Upper lobe of left lung (tissue), 6 donors: Measurements from ENCODE around the gene EXOC3. TPM values are rescaled to one million over a fixed set of nuclear protein-coding genes. Genes with fewer than 3 reads are reported as not detected.

Experiments used
- ATAC-seq, 2 donors: fragments of 200-7000 bp; cut with Tn5 transposase; one replicate each; pipeline ENCODE4 v1.9.1; 2022; ENCODE audit warnings: mild to moderate bottlenecking in 2 of 2, moderate library complexity in 2 of 2; ENCODE audit not compliant: low FRiP score in 2 of 2
- DNase-seq, 2 donors: peaks; one replicate each; pipeline ENCODE4 v3.0.0-alpha.2; 2019 to 2020
- H3K27ac ChIP-seq, 4 donors: fragments of 200-600 bp; sonication (generic); one replicate each; pipeline ENCODE4 v1.5.1; 2016 to 2019
- H3K27me3 ChIP-seq, 4 donors: fragments of 200-600 bp; sonication (generic); one replicate each; pipeline ENCODE4 v1.5.1; 2017 to 2019
- H3K36me3 ChIP-seq, 4 donors: fragments of 200-600 bp; sonication (generic); one replicate each; pipeline ENCODE4 v1.5.1; 2016 to 2019
- H3K4me1 ChIP-seq, 4 donors: fragments of 200-600 bp; sonication (generic); one replicate each; pipeline ENCODE4 v1.5.1; 2018 to 2019
- H3K4me3 ChIP-seq, 4 donors: fragments of 200-600 bp; sonication (generic); one replicate each; pipeline ENCODE4 v1.5.1; 2017 to 2019; ENCODE audit warnings: mild to moderate bottlenecking in 2 of 4, moderate library complexity in 1 of 4
- H3K9me3 ChIP-seq, 4 donors: fragments of 200-600 bp; sonication (generic); one replicate each; pipeline ENCODE4 v1.5.1; 2018 to 2019
- CTCF ChIP-seq, 6 experiments: fragments of 450-650 bp in 4 of 6; fragments of 200-600 bp in 2 of 6; sonication (generic) in 2 of 6; IDR thresholded peaks; one replicate each; pipeline ENCODE4 v1.5.1; 2016 to 2019; ENCODE audit warnings: antibody characterized with exemption in 6 of 6
- EP300 ChIP-seq, 4 donors: sonication (generic); formaldehyde crosslinking; IDR thresholded peaks; one replicate each; pipeline ENCODE4 v1.5.1; 2017; ENCODE audit warnings: antibody characterized with exemption in 4 of 4, control low read depth in 2 of 4
- POLR2A ChIP-seq, 4 donors: fragments of 450-650 bp; IDR thresholded peaks; one replicate each; pipeline ENCODE4 v1.5.1; 2016 to 2017; ENCODE audit warnings: antibody characterized with exemption in 4 of 4, mild to moderate bottlenecking in 2 of 4
- POLR2AphosphoS5 ChIP-seq, 2 donors: sonication (generic); formaldehyde crosslinking; IDR thresholded peaks; one replicate each; pipeline ENCODE4 v1.5.1; 2017; ENCODE audit warnings: antibody characterized with exemption in 2 of 2
- WGBS, 2 donors: methylation state at CpG; one replicate each; pipeline ENCODE4 v1.1.5; 2017 to 2018; 5-methylcytosine and 5-hydroxymethylcytosine counted together
- total RNA-seq, 6 donors: library from RNA; depleted of rRNA in 4 of 6; stranded (reverse); fragments of >200 nt in 4 of 6; gene quantifications; one replicate each; pipeline versions ENCODE4 v1.1.0 to v1.2.1, GENCODE V29; 2016 to 2021
- donor health status: DM: no; HTN: no; CAD: no; lungs with moderate emphysema.
- donor health status: DM: no; HTN: yes; CAD: no; lungs with severe emphysema.

EXOC3 gene
- 100 to 1,000 TPM in 2 of 6 donors, 10 to 100 TPM in 4; 43.6 to 149 (median 64.5) TPM for total RNA-seq

DNA sequence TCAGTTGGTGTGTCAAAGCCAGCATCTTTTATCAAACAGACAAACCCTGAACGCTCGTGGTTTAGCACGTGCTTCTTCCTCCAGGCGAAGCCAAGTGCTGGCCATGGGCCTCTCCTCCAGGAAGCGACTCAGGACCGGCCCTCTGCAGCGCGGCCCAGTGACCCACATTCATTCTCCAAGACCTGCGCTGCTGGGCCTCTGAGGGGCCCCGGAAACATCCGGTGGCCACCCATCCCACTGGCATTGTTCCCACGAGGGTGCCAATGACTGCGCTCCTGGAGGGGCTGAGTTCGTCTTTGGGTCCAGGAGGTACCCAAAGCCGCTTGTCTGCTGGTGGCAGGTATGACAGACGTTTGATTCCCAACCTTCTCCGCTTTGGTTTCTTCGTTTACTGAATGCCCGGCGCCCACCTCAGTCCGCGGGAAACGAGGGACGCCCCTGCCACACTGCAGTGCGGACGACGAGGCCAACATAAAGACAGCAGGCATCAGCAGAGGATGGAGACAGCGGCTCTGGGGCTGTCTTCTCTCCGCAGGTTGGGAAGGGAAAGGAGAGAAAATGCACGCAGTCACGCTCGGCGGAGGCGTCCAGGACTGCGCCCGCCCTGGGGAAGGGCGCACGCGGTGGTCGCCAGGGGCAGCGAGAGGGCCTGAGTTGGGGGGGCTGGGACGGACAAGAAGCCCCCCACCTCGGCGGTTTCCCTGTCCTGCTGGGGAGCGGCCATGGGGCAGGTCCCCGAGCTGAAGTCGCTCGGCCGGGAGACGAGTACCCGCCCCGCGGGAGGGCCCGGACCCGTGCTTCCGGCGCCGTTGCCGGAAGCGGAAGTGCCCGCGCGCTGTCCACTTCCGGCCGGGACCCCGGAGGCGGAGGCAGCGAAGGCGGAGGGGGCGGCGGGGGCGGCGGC, at the start of gene EXOC3:
EXOC3 (plus strand) TSS at position 842 of the 904 bp plus-strand sequence. CDS start 3,030 bp downstream, outside the sequence.
- peaks cover 18 to 43% (median 20%) of the 10 kb centered on the region in 4 donors for H3K4me1 ChIP-seq
- H3K4me3 ChIP-seq = peak within 1 kb of the TSS; percentile 92 to 97 (median 96)
- ATAC-seq (peak; percentile 88 to 96), DNase-seq (peak; percentile 78 to 96)
- H3K36me3 ChIP-seq = peaks cover 4 to 16% (median 11%) of the 10 kb centered on the region in 4 donors
- peak within 1 kb of the TSS; percentile 79 to 89 (median 86) for H3K27ac ChIP-seq
- TF ChIP-seq EP300 (IDR thresholded peaks at IDR 0.05) = no peak
- peak in 3 of 4 donors; percentile 33 to 80 (median 54) for TF ChIP-seq POLR2A (IDR thresholded peaks at IDR 0.05)
- peak in 1 of 6 experiments; percentile 5 for TF ChIP-seq CTCF (IDR thresholded peaks at IDR 0.05)
- peak; percentile 75 to 84 for TF ChIP-seq POLR2AphosphoS5 (IDR thresholded peaks at IDR 0.05)
- H3K9me3 ChIP-seq = no peaks in the 10 kb centered on the region
- 8 to 12% methylated on average over 10 to 37 of the region's 73 CpGs for WGBS, 2 donors
- no peaks in the 10 kb centered on the region for H3K27me3 ChIP-seq

GRCh38 chr5:393846-394275, 49.1 kb upstream of the EXOC3 start:
- no peaks in the 10 kb centered on the region for H3K27me3 ChIP-seq
- DNase-seq = no peak
- 88 to 93% methylated on average over 8 to 10 of the region's 10 CpGs for WGBS, 2 donors
- no peak overlapping the region for H3K4me3 ChIP-seq
- H3K36me3 ChIP-seq = no peaks in the 10 kb centered on the region
- ATAC-seq = no peak
- H3K27ac ChIP-seq = no peak overlapping the region
- H3K4me1 ChIP-seq = peaks cover 0 to 6% (median 0%) of the 10 kb centered on the region in 4 donors
- no peak for TF ChIP-seq POLR2AphosphoS5 (IDR thresholded peaks at IDR 0.05)
- no peaks in the 10 kb centered on the region for H3K9me3 ChIP-seq

DNA sequence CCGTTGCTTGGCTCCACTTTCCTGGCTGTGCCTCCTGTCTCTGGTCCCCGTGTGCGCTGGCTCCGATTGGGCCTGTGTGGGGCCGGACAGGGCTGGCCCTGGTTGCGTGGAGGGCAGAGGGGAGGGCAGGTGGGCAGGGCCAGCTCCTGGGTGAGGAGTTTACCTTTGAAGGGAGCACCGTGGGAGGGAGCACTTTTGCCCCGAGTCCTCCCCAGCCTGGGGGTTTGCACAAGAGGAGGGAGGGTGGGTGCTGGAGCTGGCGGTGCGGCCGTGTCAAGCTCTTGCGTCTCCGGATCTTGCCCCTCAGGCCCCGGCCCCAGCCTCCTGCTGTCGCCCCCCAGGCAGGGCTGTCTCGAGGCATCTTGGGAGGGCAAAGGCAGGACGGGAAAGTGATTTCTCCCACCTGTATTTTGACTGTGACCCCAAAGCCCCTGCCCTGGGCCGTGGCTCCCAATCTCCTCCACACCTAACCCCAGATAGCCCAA, 48.3 kb upstream of the EXOC3 start:
- peaks cover 0 to 15% (median 2%) of the 10 kb centered on the region in 4 donors for H3K4me1 ChIP-seq
- H3K36me3 ChIP-seq = no peaks in the 10 kb centered on the region
- DNase-seq = peak in 1 of 2 donors; percentile 75
- 78 to 87% methylated on average over 7 to 18 of the region's 18 CpGs for WGBS, 2 donors
- no peaks in the 10 kb centered on the region for H3K9me3 ChIP-seq
- TF ChIP-seq CTCF (IDR thresholded peaks at IDR 0.05) (no peak), POLR2A (IDR thresholded peaks at IDR 0.05) (no peak), EP300 (IDR thresholded peaks at IDR 0.05) (no peak), POLR2AphosphoS5 (IDR thresholded peaks at IDR 0.05) (no peak)
- H3K4me3 ChIP-seq = no peak overlapping the region
- H3K27ac ChIP-seq = peak overlapping the region in 1 of 4 donors; percentile 50
- no peaks in the 10 kb centered on the region for H3K27me3 ChIP-seq
- ATAC-seq = peak in 1 of 2 donors; percentile 24

- WGBS, 2 donors = 75% methylated on average over 12 to 16 of the region's 21 CpGs
- TF ChIP-seq CTCF (IDR thresholded peaks at IDR 0.05) (no peak), POLR2AphosphoS5 (IDR thresholded peaks at IDR 0.05) (no peak), POLR2A (IDR thresholded peaks at IDR 0.05) (no peak), EP300 (IDR thresholded peaks at IDR 0.05) (no peak)
- peak overlapping the region in 1 of 4 donors; percentile 50 for H3K27ac ChIP-seq
- DNase-seq = peak in 1 of 2 donors; percentile 73
- peak in 1 of 2 donors; percentile 42 for ATAC-seq
- no peak overlapping the region for H3K4me3 ChIP-seq
- H3K27me3 ChIP-seq = no peaks in the 10 kb centered on the region
- no peaks in the 10 kb centered on the region for H3K36me3 ChIP-seq
- no peaks in the 10 kb centered on the region for H3K9me3 ChIP-seq
- H3K4me1 ChIP-seq = peaks cover 0 to 21% (median 7%) of the 10 kb centered on the region in 4 donors
Measured at GRCh38 chr5:395156-395920, 47.6 kb upstream of the EXOC3 start.
